OCI-LY7 (cell line): Measurements from ENCODE around the gene C18orf54. TPM values are rescaled to one million over a fixed set of nuclear protein-coding genes. Genes with fewer than 3 reads are reported as not detected.
"Not testable (repeated sequence)": the region's sequence is repeated elsewhere in the genome, so short reads cannot be mapped to it uniquely, and the experiment has no call there.

Source experiments
- Bru-seq: library from RNA; stranded (reverse); fragments of 400-500 nt; gene quantifications from one replicate; lab custom pipeline; 2021; lab: Mats Ljungman, UMichigan
- BruChase-seq, 2 experiments: library from RNA; stranded (reverse); fragments of 400-500 nt; gene quantifications; one replicate each; lab custom pipeline; 2021; lab: Mats Ljungman, UMichigan
- BruUV-seq: library from RNA; stranded (reverse); fragments of 400-500 nt; replicated peaks from 2 replicates; lab custom pipeline; 2021; lab: Mats Ljungman, UMichigan
- CTCF ChIA-PET: fragments of 300-600 bp; sonication (Branson Sonifier 250); formaldehyde crosslinking; loops from one replicate; lab custom pipeline; 2022; ENCODE audit warnings: antibody characterized with exemption; ENCODE audit not compliant: unreplicated experiment; lab: Charles Lee
- POLR2A ChIA-PET: fragments of 300-600 bp; sonication (Branson Sonifier 250); formaldehyde crosslinking; loops from one replicate; lab custom pipeline; 2022; ENCODE audit warnings: antibody characterized with exemption; lab: Charles Lee
- DNase-seq: peaks from one replicate; pipeline ENCODE4 v3.0.0-alpha.2; 2015; ENCODE audit warnings: low spot score
- H2AFZ ChIP-seq: fragments of 200-600 bp; sonication (generic), shearing (Covaris generic); 2 replicates; pipeline ENCODE4 v1.6.1; 2014; ENCODE audit warnings: mild to moderate bottlenecking, antibody characterized with exemption, low read length, moderate library complexity
- H3K27ac ChIP-seq: fragments of 200-600 bp; sonication (generic); 2 replicates; pipeline ENCODE4 v1.5.1; 2014; ENCODE audit warnings: mixed run types, low read depth, mild to moderate bottlenecking, moderate library complexity, low read length, inconsistent platforms; ENCODE audit not compliant: poor library complexity, severe bottlenecking
- H3K36me3 ChIP-seq: fragments of 200-600 bp; sonication (generic); 2 replicates; pipeline ENCODE4 v1.6.1; 2014; ENCODE audit warnings: mild to moderate bottlenecking, antibody characterized with exemption, low read length, moderate library complexity, mixed read lengths; ENCODE audit not compliant: insufficient read depth
- H3K4me1 ChIP-seq: fragments of 200-600 bp; sonication (generic); 2 replicates; pipeline ENCODE4 v1.5.1; 2014; ENCODE audit warnings: mild to moderate bottlenecking, low read length; ENCODE audit not compliant: insufficient read depth, poor library complexity, severe bottlenecking
- H3K4me2 ChIP-seq: fragments of 200-600 bp; sonication (generic); 2 replicates; pipeline ENCODE4 v1.6.1; 2014; ENCODE audit warnings: mild to moderate bottlenecking, low read length
- H3K4me3 ChIP-seq: fragments of 200-600 bp; sonication (generic); 2 replicates; pipeline ENCODE4 v1.5.1; 2014; ENCODE audit warnings: mild to moderate bottlenecking, low read depth, low read length; ENCODE audit not compliant: poor library complexity, severe bottlenecking
- H3K79me2 ChIP-seq: fragments of 200-600 bp; sonication (generic); 2 replicates; pipeline ENCODE4 v1.6.1; 2016; ENCODE audit warnings: low read depth, mild to moderate bottlenecking, low read length, moderate library complexity, mixed read lengths; ENCODE audit not compliant: insufficient read depth
- H3K9me2 ChIP-seq: fragments of 200-600 bp; sonication (generic); 2 replicates; pipeline ENCODE4 v1.6.1; 2016; ENCODE audit warnings: mild to moderate bottlenecking, low read length, mixed read lengths; ENCODE audit not compliant: insufficient read depth
- H3K9me3 ChIP-seq: fragments of 200-600 bp; sonication (generic); 2 replicates; pipeline ENCODE4 v1.6.1; 2014; ENCODE audit warnings: mild to moderate bottlenecking, mixed run types, low read length, mixed read lengths
- H4K20me1 ChIP-seq: fragments of 200-600 bp; sonication (generic); 2 replicates; pipeline ENCODE4 v1.6.1; 2014; ENCODE audit warnings: mild to moderate bottlenecking, antibody characterized with exemption, low read length, moderate library complexity, mixed read lengths; ENCODE audit not compliant: insufficient read depth
- EZH2phosphoT487 ChIP-seq: fragments of 200-600 bp; sonication (generic); IDR thresholded peaks from 2 replicates; pipeline ENCODE4 v1.6.1; 2018; ENCODE audit warnings: low read depth, borderline replicate concordance, mild to moderate bottlenecking, mixed run types, antibody characterized with exemption, low read length, moderate library complexity, mixed read lengths
- intact Hi-C: fragments of 100-400 bp; cut with micrococcal nuclease; formaldehyde crosslinking; loops from one replicate; pipeline ENCODE4 v1.10.0; 2022; ENCODE audit not compliant: unreplicated experiment
- long read RNA-seq: library from polyadenylated mRNA; stranded (forward); transcript quantifications from one replicate; pipeline ENCODE4 v2.0.0, GENCODE V29; 2022
- total RNA-seq, 2 experiments: library from RNA; depleted of rRNA in 1 of 2; stranded (reverse); fragments of >200 nt in 1 of 2; shearing (Covaris generic) in 1 of 2; gene quantifications; 2 replicates each; pipeline ENCODE4 v1.2.3, GENCODE V29; 2014 to 2022
- TF ChIP-seq, protein P1 (sequence below): fragments of 200-600 bp; sonication (generic); conservative IDR thresholded peaks from 2 replicates; pipeline ENCODE4 v1.5.1; 2014; ENCODE audit warnings: mild to moderate bottlenecking, antibody characterized with exemption, low read length, moderate library complexity, mixed read lengths

Gene C18orf54
- 4.9 and 5.4 TPM in 2 replicates for total RNA-seq (2014; rRNA removed; shearing (Covaris generic))
- total RNA-seq (2022) = 14.1 and 17.5 TPM in 2 replicates
- percentile 72 among the genes with signal in this experiment for Bru-seq, nascent RNA
- percentile 66 among the genes with signal in this experiment for BruChase-seq, experiment 1, labeled RNA remaining after a 6-hour chase
- BruChase-seq, experiment 2, labeled RNA remaining after a 2-hour chase = percentile 85 among the genes with signal in this experiment
- long read RNA-seq, full-length matches to known transcripts = 5 of 13 reads
- long read RNA-seq, partial matches to known transcripts = 2 of 13 reads
- long read RNA-seq, other reads (novel, unspliced or antisense) = 6 of 13 reads

GRCh38 chr18:54357660-54358494, at the start of gene C18orf54, which contains the start of gene STARD6:
Gene C18orf54, plus strand, starts transcription at chr18:54357906. Its CDS starts 2,667 bp downstream, at chr18:54360573.
Gene STARD6, minus strand, starts transcription at chr18:54357858. Its CDS starts 3,285 bp downstream, at chr18:54354573.
- peaks cover 19% of the 10 kb centered on the region for H3K79me2 ChIP-seq
- TF ChIP-seq, protein P1, sequence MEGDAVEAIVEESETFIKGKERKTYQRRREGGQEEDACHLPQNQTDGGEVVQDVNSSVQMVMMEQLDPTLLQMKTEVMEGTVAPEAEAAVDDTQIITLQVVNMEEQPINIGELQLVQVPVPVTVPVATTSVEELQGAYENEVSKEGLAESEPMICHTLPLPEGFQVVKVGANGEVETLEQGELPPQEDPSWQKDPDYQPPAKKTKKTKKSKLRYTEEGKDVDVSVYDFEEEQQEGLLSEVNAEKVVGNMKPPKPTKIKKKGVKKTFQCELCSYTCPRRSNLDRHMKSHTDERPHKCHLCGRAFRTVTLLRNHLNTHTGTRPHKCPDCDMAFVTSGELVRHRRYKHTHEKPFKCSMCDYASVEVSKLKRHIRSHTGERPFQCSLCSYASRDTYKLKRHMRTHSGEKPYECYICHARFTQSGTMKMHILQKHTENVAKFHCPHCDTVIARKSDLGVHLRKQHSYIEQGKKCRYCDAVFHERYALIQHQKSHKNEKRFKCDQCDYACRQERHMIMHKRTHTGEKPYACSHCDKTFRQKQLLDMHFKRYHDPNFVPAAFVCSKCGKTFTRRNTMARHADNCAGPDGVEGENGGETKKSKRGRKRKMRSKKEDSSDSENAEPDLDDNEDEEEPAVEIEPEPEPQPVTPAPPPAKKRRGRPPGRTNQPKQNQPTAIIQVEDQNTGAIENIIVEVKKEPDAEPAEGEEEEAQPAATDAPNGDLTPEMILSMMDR = peak; percentile 65
- no peak for TF ChIP-seq EZH2phosphoT487

GRCh38 chr18:54309564-54309963, 48.1 kb upstream of the C18orf54 start:
- H3K9me2 ChIP-seq, H3K79me2 ChIP-seq, CTCF ChIA-PET, H2AFZ ChIP-seq, intact Hi-C loops, H3K9me3 ChIP-seq, H3K36me3 ChIP-seq, H3K4me3 ChIP-seq, H3K4me1 ChIP-seq, POLR2A ChIA-PET, DNase-seq, BruUV-seq, H3K4me2 ChIP-seq, H3K27ac ChIP-seq, H4K20me1 ChIP-seq: not testable (repeated sequence)

More at GRCh38 chr18:54357660-54358494, at the start of gene C18orf54, which contains the start of gene STARD6:
- Histone ChIP-seq H3K36me3 (peaks cover 24% of the 10 kb centered on the region; the same call in 1 of the 2 replicates), H4K20me1 (peaks cover 6% of the 10 kb centered on the region; the same call in 1 of the 2 replicates), H3K4me3 (peak within 1 kb of the TSS; percentile 88), H3K4me2 (peak within 1 kb of the TSS; percentile 98), H3K27ac (peak within 1 kb of the TSS; percentile 82), H3K4me1 (peaks cover 21% of the 10 kb centered on the region), H3K9me2 (no peaks in the 10 kb centered on the region), H2AFZ (peak within 1 kb of the TSS; percentile 98), H3K9me3 (no peaks in the 10 kb centered on the region)
- ChIA-PET POLR2A (interaction anchor here (0.9 to 2.5 kb wide), 4 partner anchors 9 to 140 kb away, joined by 3 to 10 read pairs (median 4); partner anchors contain the start of gene POLI), CTCF (interaction anchor here (0.7 kb wide), 1 partner anchor 139 kb away, joined by 3 read pairs; no protein-coding TSS in a partner anchor)
- intact Hi-C loops = loop anchor here (2.0 to 10.0 kb wide), 3 partner anchors 89 to 1227 kb away; partner anchors contain the start of genes POLI and TCF4
- peak; percentile 88 for DNase-seq
- no TSS peak for BruUV-seq
